SH-SY5Y (cell line): ENCODE measurements around the gene ZNF787.

Source experiments
- GATA2 ChIP-seq: IDR thresholded peaks from 2 replicates; pipeline ENCODE4 v1.6.1; 2011; ENCODE audit warnings: mild to moderate bottlenecking, low read depth, low read length
- GATA3 ChIP-seq: IDR thresholded peaks from 2 replicates; pipeline ENCODE4 v1.6.1; 2011; ENCODE audit warnings: low read depth, mild to moderate bottlenecking, low read length, moderate library complexity

GRCh38 chr19:56142087-56142787, 21.1 kb upstream of the ZNF787 start:
- no peak for TF ChIP-seq GATA2
- no peak for TF ChIP-seq GATA3
